ENCODE measurements around the gene SGMS2. TPM values are rescaled to one million over a fixed set of nuclear protein-coding genes. Genes with fewer than 3 reads are reported as not detected.

SGMS2 gene
- total RNA-seq, 1 experiment from 2014 or later = 58.7 TPM

DNA sequence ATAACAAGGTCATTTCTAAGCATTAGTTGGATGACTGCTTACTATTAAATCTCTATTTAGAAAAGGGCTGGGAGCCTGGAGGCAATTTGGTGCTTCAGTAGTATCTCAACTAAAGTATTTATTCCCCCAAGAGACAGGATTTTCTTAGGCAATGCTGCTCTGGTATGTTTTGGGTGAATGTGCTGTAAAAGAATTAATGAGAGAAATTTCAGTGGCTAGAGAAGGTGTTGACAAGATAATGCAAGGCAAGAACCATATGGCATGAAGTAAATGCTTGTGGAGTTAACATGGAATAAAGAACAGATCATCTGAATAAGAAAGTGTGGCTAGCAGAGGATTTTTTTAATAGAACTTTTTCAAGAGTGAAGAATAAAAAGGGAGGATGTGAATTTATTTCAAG lies 110.5 kb downstream of the SGMS2 start:
- ATAC-seq (no peak), DNase-seq (no peak)
- ChIA-PET CTCF (no interaction called here), POLR2A (ENCODE audit: unreplicated experiment) (no interaction called here)
- Histone ChIP-seq H3K79me2 (ENCODE audit: low read length) (0 out of 2 replicates have a peak, but pooled peaks cover 5% of the 10 kb centered on the region), H3K9ac (ENCODE audit: low read length) (no peak overlapping the region), H2AFZ (ENCODE audit: low read length) (no peak overlapping the region), H3K9me2 (replicated peaks; ENCODE audit: low read length) (no peaks in the 10 kb centered on the region), H3F3A (ENCODE audit: low read length, unreplicated experiment) (no peaks in the 10 kb centered on the region), H3K4me1 (ENCODE audit: insufficient read depth, low read length) (peaks cover 12% of the 10 kb centered on the region; the same call in 1 of the 2 replicates), H3K36me3 (ENCODE audit: low read depth, low read length) (no peaks in the 10 kb centered on the region), H3K9me3 (ENCODE audit: low read length) (no peaks in the 10 kb centered on the region), H3K4me3 (ENCODE audit: low read length) (no peak overlapping the region), H3K4me2 (ENCODE audit: low read length) (no peak overlapping the region), H3K27ac (ENCODE audit: low read length) (no peak overlapping the region), H3K27me3 (ENCODE audit: low read length) (no peaks in the 10 kb centered on the region), H4K20me1 (ENCODE audit: low read length) (no peaks in the 10 kb centered on the region)
- intact Hi-C loops (cut with micrococcal nuclease) = no loop called here
- no peak for TF ChIP-seq EZH2phosphoT487 (IDR thresholded peaks at IDR 0.05; ENCODE audit: borderline replicate concordance, low read length)
- no peak for TF ChIP-seq EZH2 (IDR thresholded peaks at IDR 0.05; ENCODE audit: low read length, unreplicated experiment)
- TF ChIP-seq, protein P1, sequence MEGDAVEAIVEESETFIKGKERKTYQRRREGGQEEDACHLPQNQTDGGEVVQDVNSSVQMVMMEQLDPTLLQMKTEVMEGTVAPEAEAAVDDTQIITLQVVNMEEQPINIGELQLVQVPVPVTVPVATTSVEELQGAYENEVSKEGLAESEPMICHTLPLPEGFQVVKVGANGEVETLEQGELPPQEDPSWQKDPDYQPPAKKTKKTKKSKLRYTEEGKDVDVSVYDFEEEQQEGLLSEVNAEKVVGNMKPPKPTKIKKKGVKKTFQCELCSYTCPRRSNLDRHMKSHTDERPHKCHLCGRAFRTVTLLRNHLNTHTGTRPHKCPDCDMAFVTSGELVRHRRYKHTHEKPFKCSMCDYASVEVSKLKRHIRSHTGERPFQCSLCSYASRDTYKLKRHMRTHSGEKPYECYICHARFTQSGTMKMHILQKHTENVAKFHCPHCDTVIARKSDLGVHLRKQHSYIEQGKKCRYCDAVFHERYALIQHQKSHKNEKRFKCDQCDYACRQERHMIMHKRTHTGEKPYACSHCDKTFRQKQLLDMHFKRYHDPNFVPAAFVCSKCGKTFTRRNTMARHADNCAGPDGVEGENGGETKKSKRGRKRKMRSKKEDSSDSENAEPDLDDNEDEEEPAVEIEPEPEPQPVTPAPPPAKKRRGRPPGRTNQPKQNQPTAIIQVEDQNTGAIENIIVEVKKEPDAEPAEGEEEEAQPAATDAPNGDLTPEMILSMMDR (conservative IDR thresholded peaks at IDR 0.05; ENCODE audit: low read depth, low read length) = no peak
- no TSS peak for BruUV-seq (replicated peaks)

DNA sequence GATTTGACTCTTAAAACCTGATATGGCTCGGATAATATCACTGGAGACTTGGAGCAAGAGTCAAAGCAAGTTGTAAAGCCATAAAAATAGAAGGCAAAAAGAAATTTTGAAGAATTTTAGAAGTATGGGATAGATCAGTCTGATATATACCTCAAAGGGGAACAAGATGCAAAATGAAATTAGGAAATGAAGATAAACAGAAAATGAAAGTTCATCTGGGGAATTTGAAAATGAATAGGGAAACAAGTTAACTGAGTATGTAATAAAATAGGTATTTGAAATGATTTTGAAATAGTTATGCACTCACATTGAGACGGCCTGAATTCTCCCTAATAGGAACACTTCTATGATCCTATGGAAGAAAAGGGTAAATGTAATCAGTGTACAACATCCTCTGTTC lies 112.3 kb downstream of the SGMS2 start:
- intact Hi-C loops (cut with micrococcal nuclease) = no loop called here
- ATAC-seq (no peak), DNase-seq (no peak)
- Histone ChIP-seq H4K20me1 (ENCODE audit: low read length) (no peaks in the 10 kb centered on the region), H3K9ac (ENCODE audit: low read length) (no peak overlapping the region), H3K36me3 (ENCODE audit: low read depth, low read length) (no peaks in the 10 kb centered on the region), H3K9me2 (replicated peaks; ENCODE audit: low read length) (no peaks in the 10 kb centered on the region), H3F3A (ENCODE audit: low read length, unreplicated experiment) (no peaks in the 10 kb centered on the region), H2AFZ (ENCODE audit: low read length) (no peak overlapping the region), H3K27me3 (ENCODE audit: low read length) (no peaks in the 10 kb centered on the region), H3K9me3 (ENCODE audit: low read length) (no peaks in the 10 kb centered on the region), H3K4me3 (ENCODE audit: low read length) (no peak overlapping the region), H3K79me2 (ENCODE audit: low read length) (0 out of 2 replicates have a peak, but pooled peaks cover 4% of the 10 kb centered on the region), H3K4me1 (ENCODE audit: insufficient read depth, low read length) (peaks cover 6% of the 10 kb centered on the region; the same call in 1 of the 2 replicates), H3K4me2 (ENCODE audit: low read length) (no peak overlapping the region), H3K27ac (ENCODE audit: low read length) (no peak overlapping the region)
- CTCF ChIA-PET = no interaction called here
- TF ChIP-seq EZH2 (IDR thresholded peaks at IDR 0.05; ENCODE audit: low read length, unreplicated experiment) (no peak), EZH2phosphoT487 (IDR thresholded peaks at IDR 0.05; ENCODE audit: borderline replicate concordance, low read length) (no peak)
- TF ChIP-seq, protein P1 (conservative IDR thresholded peaks at IDR 0.05; ENCODE audit: low read depth, low read length) = no peak
- no TSS peak for BruUV-seq (replicated peaks)
- POLR2A ChIA-PET (ENCODE audit: unreplicated experiment) = no interaction called here

DNA sequence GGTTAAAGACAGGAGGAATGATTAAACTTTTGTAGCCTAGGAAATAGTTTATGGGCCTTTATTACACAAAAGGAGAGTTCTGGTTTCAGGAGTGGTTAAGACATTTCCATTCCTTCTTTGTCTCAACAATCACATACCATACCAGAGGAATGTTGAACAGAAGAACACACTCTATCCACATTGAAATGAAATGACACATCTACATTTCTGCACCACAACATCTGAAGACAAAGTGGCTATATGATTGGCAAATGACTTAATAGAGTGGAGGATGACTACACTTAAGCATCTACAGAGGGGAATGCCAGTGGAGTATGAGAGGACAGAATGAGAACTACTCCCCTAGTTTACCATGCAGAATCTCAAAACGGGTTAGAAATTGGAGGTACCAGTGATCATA lies 114.6 kb downstream of the SGMS2 start:
- no peaks in the 10 kb centered on the region for H3K27me3 ChIP-seq (ENCODE audit: low read length)
- BruUV-seq (replicated peaks) = no TSS peak
- no peaks in the 10 kb centered on the region for H3K9me3 ChIP-seq (ENCODE audit: low read length)
- intact Hi-C loops (cut with micrococcal nuclease) = no loop called here
- H3K4me2 ChIP-seq (ENCODE audit: low read length) = no peak overlapping the region
- no peaks in the 10 kb centered on the region for H3K4me1 ChIP-seq (ENCODE audit: insufficient read depth, low read length)
- ATAC-seq (no peak), DNase-seq (no peak)
- H4K20me1 ChIP-seq (ENCODE audit: low read length) = no peaks in the 10 kb centered on the region
- H3K9me2 ChIP-seq (replicated peaks; ENCODE audit: low read length) = no peaks in the 10 kb centered on the region
- ChIA-PET CTCF (no interaction called here), POLR2A (ENCODE audit: unreplicated experiment) (no interaction called here)
- H3K36me3 ChIP-seq (ENCODE audit: low read depth, low read length) = no peaks in the 10 kb centered on the region
- no peak overlapping the region for H3K4me3 ChIP-seq (ENCODE audit: low read length)
- no peaks in the 10 kb centered on the region for H3F3A ChIP-seq (ENCODE audit: low read length, unreplicated experiment)
- H3K79me2 ChIP-seq (ENCODE audit: low read length) = no peaks in the 10 kb centered on the region
- no peak overlapping the region for H3K27ac ChIP-seq (ENCODE audit: low read length)
- H2AFZ ChIP-seq (ENCODE audit: low read length) = no peak overlapping the region
- no peak for TF ChIP-seq EZH2phosphoT487 (IDR thresholded peaks at IDR 0.05; ENCODE audit: borderline replicate concordance, low read length)
- TF ChIP-seq EZH2 (IDR thresholded peaks at IDR 0.05; ENCODE audit: low read length, unreplicated experiment) = no peak
- TF ChIP-seq, protein P1 (conservative IDR thresholded peaks at IDR 0.05; ENCODE audit: low read depth, low read length) = no peak
- no peak overlapping the region for H3K9ac ChIP-seq (ENCODE audit: low read length)

Measured in PC-3 (cell line).